Right lobe of liver (tissue), 4 donors: Measurements from ENCODE around the gene E2F8.

Experiments used
- CTCF ChIP-seq, 4 donors: fragments of 200-600 bp in 3 of 4; fragments of 450-650 bp in 1 of 4; IDR thresholded peaks; one replicate each; pipeline versions ENCODE4 v1.5.1 to v1.8.0; 2016 to 2022; ENCODE audit warnings: antibody characterized with exemption in 4 of 4, mild to moderate bottlenecking in 2 of 4
- POLR2A ChIP-seq: fragments of 450-650 bp; IDR thresholded peaks from one replicate; pipeline ENCODE4 v1.6.1; 2017; ENCODE audit warnings: antibody characterized with exemption, mild to moderate bottlenecking
- donor health status: DM: no; HTN: no; CAD: no.
- donor health status: DM: no; HTN: no; CAD: no.
- donor health status: DM: no; HTN: yes; CAD: no.

- TF ChIP-seq CTCF (IDR thresholded peaks at IDR 0.05) (no peak), POLR2A (no peak)
Measured at GRCh38 chr11:19204836-19205235, 35.9 kb downstream of the E2F8 start.
